Measurements from ENCODE around the gene SPP2.

The SPP2 gene

DNA sequence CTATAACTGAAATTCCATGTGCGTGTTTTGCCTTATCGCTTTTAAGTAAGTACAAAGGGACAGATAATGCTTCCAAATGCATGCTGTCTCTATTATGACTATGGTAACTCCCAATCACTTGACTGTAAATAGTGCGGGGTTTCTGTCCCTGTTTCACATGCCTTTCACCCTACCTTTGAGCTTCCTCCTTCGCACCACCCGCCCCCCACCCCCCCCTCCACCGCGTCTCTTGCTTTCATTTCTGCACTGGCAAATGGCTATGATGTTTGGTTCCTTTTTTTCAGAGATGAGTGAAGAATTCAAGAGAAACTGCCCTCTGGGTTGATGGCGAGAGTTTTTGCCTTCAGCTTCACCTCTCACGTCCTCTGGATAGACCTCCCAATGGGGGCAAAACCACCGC, 25.0 kb upstream of the SPP2 start:
- WGBS (ENCODE audit: extremely low coverage, insufficient coverage, insufficient read length): no CpG with 5 or more reads among the region's 10 CpGs
- Histone ChIP-seq H2BK120ac (ENCODE audit: insufficient read depth, low read length, poor library complexity) (no peak overlapping the region), H4K8ac (ENCODE audit: low read depth, low read length) (no peak overlapping the region), H4K91ac (ENCODE audit: low read depth, low read length) (no peak overlapping the region), H3K27me3 (ENCODE audit: insufficient read depth, low read length) (no peaks in the 10 kb centered on the region), H3K14ac (ENCODE audit: low read length) (no peak overlapping the region), H3K4me3 (ENCODE audit: low read depth, low read length) (no peak overlapping the region), H3K4ac (ENCODE audit: low read depth, low read length) (no peak overlapping the region), H3K27ac (ENCODE audit: low read depth, low read length) (no peak overlapping the region), H3K4me2 (ENCODE audit: low read length) (no peak overlapping the region), H2AFZ (ENCODE audit: insufficient read depth, low read length, poor library complexity) (no peak overlapping the region), H2BK12ac (ENCODE audit: low read length) (no peak overlapping the region), H3K18ac (ENCODE audit: low read length) (no peak overlapping the region), H3K9me3 (ENCODE audit: insufficient read depth, low read depth, low read length) (peaks cover 5% of the 10 kb centered on the region), H2AK5ac (ENCODE audit: low read length) (no peak overlapping the region), H3K79me1 (ENCODE audit: low read length) (no peaks in the 10 kb centered on the region), H4K12ac (ENCODE audit: low read depth, low read length) (no peak overlapping the region), H3K23ac (ENCODE audit: low read length) (no peak overlapping the region), H2BK5ac (ENCODE audit: low read depth, low read length, poor library complexity) (no peak overlapping the region), H3K36me3 (ENCODE audit: control insufficient read depth in 1 of 2, insufficient read depth in 2 of 2, low read length in 2 of 2) (no peaks in the 10 kb centered on the region), H3K9ac (ENCODE audit: low read length) (no peak overlapping the region), H3K79me2 (ENCODE audit: control insufficient read depth, insufficient read depth, low read length, poor library complexity) (no peaks in the 10 kb centered on the region), H3K4me1 (ENCODE audit: control insufficient read depth in 1 of 2, insufficient read depth in 2 of 2, low read length in 2 of 2) (no peaks in the 10 kb centered on the region)
- DNase-seq: no peak

DNA sequence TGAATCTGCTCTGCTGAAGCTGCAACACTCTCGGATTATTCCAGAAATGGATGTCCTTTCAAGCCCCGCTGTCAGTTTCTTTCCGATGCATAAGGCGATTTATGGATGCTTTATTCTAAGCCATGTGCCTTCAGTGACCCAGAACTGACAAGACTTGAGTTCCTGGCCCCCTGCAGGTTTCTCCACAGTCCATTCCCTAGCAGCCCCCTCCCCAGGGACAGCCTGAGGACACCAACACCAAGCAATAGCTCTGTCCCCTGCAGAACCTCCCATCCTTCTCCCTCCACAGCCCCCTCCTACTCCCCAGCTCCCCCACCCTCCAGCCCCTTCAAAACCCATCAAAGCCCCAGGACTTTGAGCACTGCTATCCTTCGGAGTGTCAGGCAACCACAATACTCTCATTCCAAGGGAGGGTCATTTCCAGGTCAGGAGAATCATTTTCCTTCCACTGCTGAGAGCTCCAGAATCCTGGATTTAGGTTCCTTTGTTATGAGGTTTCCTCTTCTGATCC, 24.6 kb upstream of the SPP2 start:
- no CpG with 5 or more reads among the region's 5 CpGs for WGBS (ENCODE audit: extremely low coverage, insufficient coverage, insufficient read length)
- no peak for DNase-seq

DNA sequence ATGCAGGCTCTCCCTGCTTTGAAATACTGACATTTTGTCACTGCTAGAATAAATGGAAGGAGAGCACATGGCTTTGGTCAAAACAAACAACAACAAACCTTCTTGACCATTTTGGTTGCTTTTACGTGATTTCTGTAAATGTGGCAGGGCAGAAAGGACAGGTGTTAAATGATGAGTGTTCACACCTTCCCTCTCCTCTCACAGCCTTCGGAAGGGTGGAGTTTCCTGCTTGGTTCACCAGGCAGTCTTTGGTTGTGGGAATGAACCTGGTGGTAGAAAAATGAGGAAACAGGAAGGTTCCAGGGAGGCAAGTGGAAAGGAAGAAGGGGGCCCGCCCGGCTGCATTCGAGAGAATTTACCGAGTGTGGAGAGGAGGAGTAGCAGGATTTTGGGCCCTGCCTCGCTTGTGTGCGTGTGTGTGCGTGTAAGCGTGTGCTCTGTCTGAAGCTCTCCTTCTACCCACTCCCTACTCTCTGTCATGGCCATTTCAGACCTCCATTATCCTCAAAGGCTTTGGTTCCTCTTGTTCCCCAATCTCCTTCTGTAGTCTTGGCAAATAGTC, 23.7 kb upstream of the SPP2 start:
- H4K8ac ChIP-seq (ENCODE audit: low read depth, low read length): no peak overlapping the region
- no peak overlapping the region for H3K14ac ChIP-seq (ENCODE audit: low read length)
- H2AFZ ChIP-seq (ENCODE audit: insufficient read depth, low read length, poor library complexity): no peak overlapping the region
- no peaks in the 10 kb centered on the region for H3K27me3 ChIP-seq (ENCODE audit: insufficient read depth, low read length)
- no peak overlapping the region for H2AK5ac ChIP-seq (ENCODE audit: low read length)
- no peaks in the 10 kb centered on the region for H3K79me2 ChIP-seq (ENCODE audit: control insufficient read depth, insufficient read depth, low read length, poor library complexity)
- H4K12ac ChIP-seq (ENCODE audit: low read depth, low read length): no peak overlapping the region
- H3K4me3 ChIP-seq (ENCODE audit: low read depth, low read length): no peak overlapping the region
- no peak overlapping the region for H3K9ac ChIP-seq (ENCODE audit: low read length)
- H2BK5ac ChIP-seq (ENCODE audit: low read depth, low read length, poor library complexity): no peak overlapping the region
- H3K18ac ChIP-seq (ENCODE audit: low read length): no peak overlapping the region
- no peak overlapping the region for H3K4me2 ChIP-seq (ENCODE audit: low read length)
- no peaks in the 10 kb centered on the region for H3K36me3 ChIP-seq (ENCODE audit: control insufficient read depth in 1 of 2, insufficient read depth in 2 of 2, low read length in 2 of 2)
- H3K23ac ChIP-seq (ENCODE audit: low read length): no peak overlapping the region
- peaks cover 5% of the 10 kb centered on the region for H3K9me3 ChIP-seq (ENCODE audit: insufficient read depth, low read depth, low read length)
- WGBS (ENCODE audit: extremely low coverage, insufficient coverage, insufficient read length): no CpG with 5 or more reads among the region's 10 CpGs
- H3K4me1 ChIP-seq (ENCODE audit: control insufficient read depth in 1 of 2, insufficient read depth in 2 of 2, low read length in 2 of 2): no peaks in the 10 kb centered on the region
- no peak for DNase-seq
- no peak overlapping the region for H2BK12ac ChIP-seq (ENCODE audit: low read length)
- no peak overlapping the region for H3K4ac ChIP-seq (ENCODE audit: low read depth, low read length)
- no peaks in the 10 kb centered on the region for H3K79me1 ChIP-seq (ENCODE audit: low read length)
- no peak overlapping the region for H3K27ac ChIP-seq (ENCODE audit: low read depth, low read length)
- no peak overlapping the region for H4K91ac ChIP-seq (ENCODE audit: low read depth, low read length)
- H2BK120ac ChIP-seq (ENCODE audit: insufficient read depth, low read length, poor library complexity): no peak overlapping the region

More for the DNA sequence above, 24.6 kb upstream of the SPP2 start:
- H3K27me3 ChIP-seq (ENCODE audit: insufficient read depth, low read length): no peaks in the 10 kb centered on the region
- no peak overlapping the region for H3K14ac ChIP-seq (ENCODE audit: low read length)
- no peak overlapping the region for H2AFZ ChIP-seq (ENCODE audit: insufficient read depth, low read length, poor library complexity)
- H3K36me3 ChIP-seq (ENCODE audit: control insufficient read depth in 1 of 2, insufficient read depth in 2 of 2, low read length in 2 of 2): no peaks in the 10 kb centered on the region
- H3K79me1 ChIP-seq (ENCODE audit: low read length): no peaks in the 10 kb centered on the region
- H3K79me2 ChIP-seq (ENCODE audit: control insufficient read depth, insufficient read depth, low read length, poor library complexity): no peaks in the 10 kb centered on the region
- H2BK12ac ChIP-seq (ENCODE audit: low read length): no peak overlapping the region
- H2BK5ac ChIP-seq (ENCODE audit: low read depth, low read length, poor library complexity): no peak overlapping the region
- H3K4me1 ChIP-seq (ENCODE audit: control insufficient read depth in 1 of 2, insufficient read depth in 2 of 2, low read length in 2 of 2): no peaks in the 10 kb centered on the region
- no peak overlapping the region for H3K27ac ChIP-seq (ENCODE audit: low read depth, low read length)
- no peak overlapping the region for H3K9ac ChIP-seq (ENCODE audit: low read length)
- no peak overlapping the region for H4K12ac ChIP-seq (ENCODE audit: low read depth, low read length)
- H2BK120ac ChIP-seq (ENCODE audit: insufficient read depth, low read length, poor library complexity): no peak overlapping the region
- no peak overlapping the region for H3K18ac ChIP-seq (ENCODE audit: low read length)
- no peak overlapping the region for H4K8ac ChIP-seq (ENCODE audit: low read depth, low read length)
- no peak overlapping the region for H3K23ac ChIP-seq (ENCODE audit: low read length)
- H2AK5ac ChIP-seq (ENCODE audit: low read length): no peak overlapping the region
- no peak overlapping the region for H3K4ac ChIP-seq (ENCODE audit: low read depth, low read length)
- H4K91ac ChIP-seq (ENCODE audit: low read depth, low read length): no peak overlapping the region
- H3K4me2 ChIP-seq (ENCODE audit: low read length): no peak overlapping the region
- peaks cover 5% of the 10 kb centered on the region for H3K9me3 ChIP-seq (ENCODE audit: insufficient read depth, low read depth, low read length)
- no peak overlapping the region for H3K4me3 ChIP-seq (ENCODE audit: low read depth, low read length)

DNA sequence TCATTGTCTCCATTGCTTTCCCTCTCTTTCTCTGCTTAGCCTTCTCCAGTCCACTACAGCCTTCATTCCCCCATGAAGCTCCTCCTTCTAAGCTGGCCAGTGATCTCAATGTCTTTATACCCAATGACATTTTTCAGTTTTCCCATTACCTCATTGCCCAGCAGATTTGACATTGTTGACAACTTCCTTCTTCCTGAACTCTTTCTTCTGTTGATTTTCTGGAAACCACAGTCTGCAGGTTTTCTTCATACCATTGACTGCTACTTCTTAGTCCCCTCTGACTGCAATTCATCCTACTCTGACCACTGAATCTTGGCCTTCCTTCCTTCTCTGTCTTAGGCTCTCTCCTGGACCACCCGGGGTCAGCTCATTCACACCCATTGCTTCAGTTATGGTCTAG, 22.9 kb upstream of the SPP2 start:
- Histone ChIP-seq H3K4me1 (ENCODE audit: control insufficient read depth in 1 of 2, insufficient read depth in 2 of 2, low read length in 2 of 2) (no peaks in the 10 kb centered on the region), H3K14ac (ENCODE audit: low read length) (no peak overlapping the region), H3K4me2 (ENCODE audit: low read length) (no peak overlapping the region), H2AK5ac (ENCODE audit: low read length) (no peak overlapping the region), H3K4me3 (ENCODE audit: low read depth, low read length) (no peak overlapping the region), H3K79me2 (ENCODE audit: control insufficient read depth, insufficient read depth, low read length, poor library complexity) (no peaks in the 10 kb centered on the region), H3K27ac (ENCODE audit: low read depth, low read length) (no peak overlapping the region), H3K9me3 (ENCODE audit: insufficient read depth, low read depth, low read length) (peaks cover 5% of the 10 kb centered on the region), H4K91ac (ENCODE audit: low read depth, low read length) (no peak overlapping the region), H3K27me3 (ENCODE audit: insufficient read depth, low read length) (no peaks in the 10 kb centered on the region), H2AFZ (ENCODE audit: insufficient read depth, low read length, poor library complexity) (no peak overlapping the region), H2BK120ac (ENCODE audit: insufficient read depth, low read length, poor library complexity) (no peak overlapping the region), H3K23ac (ENCODE audit: low read length) (no peak overlapping the region), H3K9ac (ENCODE audit: low read length) (no peak overlapping the region), H3K36me3 (ENCODE audit: control insufficient read depth in 1 of 2, insufficient read depth in 2 of 2, low read length in 2 of 2) (no peaks in the 10 kb centered on the region), H2BK5ac (ENCODE audit: low read depth, low read length, poor library complexity) (no peak overlapping the region), H4K12ac (ENCODE audit: low read depth, low read length) (no peak overlapping the region), H3K79me1 (ENCODE audit: low read length) (no peaks in the 10 kb centered on the region), H2BK12ac (ENCODE audit: low read length) (no peak overlapping the region), H4K8ac (ENCODE audit: low read depth, low read length) (no peak overlapping the region), H3K4ac (ENCODE audit: low read depth, low read length) (no peak overlapping the region), H3K18ac (ENCODE audit: low read length) (no peak overlapping the region)
- DNase-seq: no peak
- WGBS (ENCODE audit: extremely low coverage, insufficient coverage, insufficient read length): no CpG with 5 or more reads among the region's 1 CpG

Data from trophoblast cell (in vitro differentiated cells and primary cell).